ENCODE results near the gene TRIM44.
"Not testable (repeated sequence)": the region's sequence is repeated elsewhere in the genome, so short reads cannot be mapped to it uniquely, and the experiment has no call there.

The TRIM44 gene

DNA sequence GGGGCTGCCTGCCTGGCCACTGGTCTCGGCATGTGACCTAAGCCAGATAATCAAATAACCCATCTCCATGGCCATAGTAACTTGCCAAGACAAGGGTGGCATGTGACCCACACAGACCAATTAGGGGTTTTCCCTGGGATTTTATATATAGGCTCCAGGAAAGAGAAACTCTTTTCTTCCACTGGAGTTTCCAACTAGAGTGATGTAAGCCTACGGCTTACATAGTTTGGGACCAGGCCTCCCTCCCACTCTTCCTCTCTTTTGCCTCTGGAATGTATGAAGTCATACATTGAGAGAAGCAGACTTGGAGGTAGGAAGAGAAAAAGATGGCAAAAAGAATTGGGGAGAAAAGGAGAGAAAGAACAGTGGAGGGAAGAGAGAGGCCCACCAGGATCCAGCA lies 196.7 kb downstream of the TRIM44 start:
- TF ChIP-seq, protein P1, sequence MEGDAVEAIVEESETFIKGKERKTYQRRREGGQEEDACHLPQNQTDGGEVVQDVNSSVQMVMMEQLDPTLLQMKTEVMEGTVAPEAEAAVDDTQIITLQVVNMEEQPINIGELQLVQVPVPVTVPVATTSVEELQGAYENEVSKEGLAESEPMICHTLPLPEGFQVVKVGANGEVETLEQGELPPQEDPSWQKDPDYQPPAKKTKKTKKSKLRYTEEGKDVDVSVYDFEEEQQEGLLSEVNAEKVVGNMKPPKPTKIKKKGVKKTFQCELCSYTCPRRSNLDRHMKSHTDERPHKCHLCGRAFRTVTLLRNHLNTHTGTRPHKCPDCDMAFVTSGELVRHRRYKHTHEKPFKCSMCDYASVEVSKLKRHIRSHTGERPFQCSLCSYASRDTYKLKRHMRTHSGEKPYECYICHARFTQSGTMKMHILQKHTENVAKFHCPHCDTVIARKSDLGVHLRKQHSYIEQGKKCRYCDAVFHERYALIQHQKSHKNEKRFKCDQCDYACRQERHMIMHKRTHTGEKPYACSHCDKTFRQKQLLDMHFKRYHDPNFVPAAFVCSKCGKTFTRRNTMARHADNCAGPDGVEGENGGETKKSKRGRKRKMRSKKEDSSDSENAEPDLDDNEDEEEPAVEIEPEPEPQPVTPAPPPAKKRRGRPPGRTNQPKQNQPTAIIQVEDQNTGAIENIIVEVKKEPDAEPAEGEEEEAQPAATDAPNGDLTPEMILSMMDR (IDR thresholded peaks at IDR 0.05; ENCODE audit: extremely low read depth, insufficient read depth, missing control alignments): no peak
- in situ Hi-C loops (cut with MboI; ENCODE audit: low pct_unique_long_range_greater_than_20kb, low sequenced_read_pairs, unreplicated experiment): no loop called here
- DNase-seq (ENCODE audit: low spot score): no peak

DNA sequence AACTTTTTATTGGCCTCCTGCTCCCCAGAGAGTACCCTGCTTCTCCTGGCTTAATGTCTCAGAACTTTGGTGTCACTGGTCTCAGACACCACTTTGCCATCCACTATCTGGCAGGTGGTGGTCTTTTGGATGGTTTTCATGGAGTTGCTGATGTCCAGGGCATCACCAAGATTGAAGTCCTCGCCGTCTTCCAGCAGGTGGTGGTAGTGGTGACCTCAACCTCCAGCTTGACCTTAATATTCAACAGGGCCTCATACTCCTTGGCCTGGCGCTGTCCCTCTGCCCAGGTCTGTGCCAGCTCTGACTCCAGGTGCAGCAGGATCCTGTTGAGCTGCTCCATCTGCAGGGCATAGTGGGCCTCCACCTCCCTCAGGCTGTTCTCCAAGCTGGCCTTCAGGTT lies 197.6 kb downstream of the TRIM44 start:
- DNase-seq (ENCODE audit: low spot score); in situ Hi-C loops (cut with MboI; ENCODE audit: low pct_unique_long_range_greater_than_20kb, low sequenced_read_pairs, unreplicated experiment): not testable (repeated sequence)

DNA sequence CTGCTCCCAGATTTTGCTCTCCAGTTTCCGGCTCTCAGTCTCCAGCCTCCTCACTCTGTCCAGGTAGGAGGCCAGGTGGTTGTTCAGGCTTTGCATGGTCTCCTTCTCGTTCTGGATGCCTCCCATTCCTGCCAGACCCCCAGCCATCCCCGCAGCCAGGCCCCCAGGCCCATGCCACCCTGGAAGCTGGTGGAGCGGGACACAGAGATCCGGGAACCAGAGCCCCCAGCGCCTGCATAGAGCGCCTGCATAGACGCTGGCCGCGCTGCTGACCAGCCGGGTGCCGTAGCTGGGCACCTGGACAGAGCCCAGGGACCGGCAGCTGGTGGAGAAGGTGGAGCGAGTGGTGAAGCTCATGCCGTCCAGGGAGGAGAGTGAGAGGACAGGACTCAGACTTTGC lies 198.6 kb downstream of the TRIM44 start:
- no peak for DNase-seq (ENCODE audit: low spot score)
- TF ChIP-seq, protein P1 (IDR thresholded peaks at IDR 0.05; ENCODE audit: extremely low read depth, insufficient read depth, missing control alignments): no peak
- in situ Hi-C loops (cut with MboI; ENCODE audit: low pct_unique_long_range_greater_than_20kb, low sequenced_read_pairs, unreplicated experiment): no loop called here

DNA sequence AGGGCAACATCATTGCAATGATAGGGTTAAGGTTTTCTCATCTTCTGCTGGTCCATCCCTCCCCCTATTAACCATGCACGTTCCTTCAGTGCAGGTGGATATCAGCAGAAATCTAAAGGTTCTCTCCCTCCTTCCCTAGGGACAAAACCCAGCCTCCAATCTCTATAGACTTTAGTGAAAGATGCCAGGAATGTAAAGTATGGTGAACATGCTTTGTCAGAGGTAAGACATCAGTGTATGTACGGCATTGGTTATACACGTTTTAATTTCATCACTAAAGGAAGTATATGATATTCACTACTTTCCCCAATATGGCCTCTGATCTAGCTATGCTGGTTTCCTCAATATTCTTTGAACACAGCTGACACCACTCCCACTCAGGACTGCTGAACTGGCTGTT lies 200.1 kb downstream of the TRIM44 start:
- in situ Hi-C loops (cut with MboI; ENCODE audit: low pct_unique_long_range_greater_than_20kb, low sequenced_read_pairs, unreplicated experiment): no loop called here
- DNase-seq (ENCODE audit: low spot score): no peak
- TF ChIP-seq, protein P1 (IDR thresholded peaks at IDR 0.05; ENCODE audit: extremely low read depth, insufficient read depth, missing control alignments): no peak

DNA sequence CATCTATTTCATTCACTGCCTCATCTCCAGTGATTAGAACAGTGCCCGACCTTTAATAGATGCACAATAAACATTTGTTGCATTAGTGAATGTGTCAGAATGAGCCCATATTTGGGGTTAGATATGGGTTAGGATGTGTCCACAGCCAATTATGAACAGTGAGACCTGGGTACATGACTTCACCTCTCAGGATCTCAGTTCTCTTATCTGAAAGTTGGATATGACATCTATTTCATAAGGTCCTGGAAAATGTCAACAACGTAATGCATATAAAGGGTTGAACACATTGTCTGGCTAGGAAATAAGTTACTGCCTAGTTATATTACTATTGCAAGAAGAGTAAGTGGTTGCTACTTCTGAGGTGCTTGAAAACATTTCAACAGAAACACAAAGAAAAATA lies 201.6 kb downstream of the TRIM44 start:
- in situ Hi-C loops (cut with MboI; ENCODE audit: low pct_unique_long_range_greater_than_20kb, low sequenced_read_pairs, unreplicated experiment): no loop called here
- TF ChIP-seq, protein P1 (IDR thresholded peaks at IDR 0.05; ENCODE audit: extremely low read depth, insufficient read depth, missing control alignments): no peak

DNA sequence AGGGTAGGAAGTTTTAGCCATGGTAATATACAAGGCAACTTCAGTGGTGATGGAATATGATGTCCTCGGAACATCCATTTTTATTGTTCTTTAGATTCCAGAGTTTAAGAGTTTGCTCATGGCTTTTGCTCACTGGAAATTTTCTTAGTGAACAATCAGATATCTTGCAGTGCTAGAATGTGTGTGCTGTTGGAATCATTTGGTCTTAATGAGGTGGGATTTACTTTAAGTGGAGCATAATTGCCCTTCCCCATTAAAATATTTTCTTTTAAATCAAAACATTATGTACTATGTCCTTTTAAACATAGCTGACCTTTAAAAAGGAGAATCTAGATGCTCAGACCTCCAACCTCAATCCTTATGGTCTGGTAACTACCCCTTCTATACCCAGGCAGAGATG lies 204.0 kb downstream of the TRIM44 start:
- TF ChIP-seq, protein P1 (IDR thresholded peaks at IDR 0.05; ENCODE audit: extremely low read depth, insufficient read depth, missing control alignments): no peak
- no peak for DNase-seq (ENCODE audit: low spot score)
- in situ Hi-C loops (cut with MboI; ENCODE audit: low pct_unique_long_range_greater_than_20kb, low sequenced_read_pairs, unreplicated experiment): no loop called here

More for the DNA sequence above, 201.6 kb downstream of the TRIM44 start:
- DNase-seq (ENCODE audit: low spot score): no peak

All from GM13977 (cell line).